GM18520 (cell line): Measurements from ENCODE around the gene PTBP1.
"Not testable (repeated sequence)": the region's sequence is repeated elsewhere in the genome, so short reads cannot be mapped to it uniquely, and the experiment has no call there.

Experiments used
- ATAC-seq: cut with Tn5 transposase; IDR thresholded peaks from one replicate; pipeline ENCODE4 v1.9.1; 2021; ENCODE audit not compliant: unreplicated experiment

Gene PTBP1

DNA sequence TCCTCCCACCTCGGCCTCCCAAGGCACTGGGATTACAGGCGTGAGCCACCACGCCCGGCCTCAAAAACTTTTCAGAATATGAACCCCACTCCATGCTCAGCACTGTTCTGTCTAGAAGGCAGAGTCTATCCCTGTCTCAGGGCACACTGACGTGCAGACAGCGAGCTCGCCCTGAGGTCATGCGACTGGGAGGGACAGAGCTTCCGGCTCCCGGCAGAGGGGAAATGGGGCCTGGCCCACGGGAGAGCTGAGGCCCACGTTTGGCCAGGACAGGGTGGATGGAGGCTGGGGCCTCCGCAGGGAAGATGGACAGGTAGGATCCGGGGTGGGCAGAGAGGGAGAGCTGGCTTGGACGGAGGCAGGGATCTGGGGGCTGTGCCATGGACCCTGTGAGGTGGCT, 27.6 kb downstream of the PTBP1 start:
- no peak for ATAC-seq

GRCh38 chr19:825897-826644, 28.8 kb downstream of the PTBP1 start:
- ATAC-seq: no peak

DNA sequence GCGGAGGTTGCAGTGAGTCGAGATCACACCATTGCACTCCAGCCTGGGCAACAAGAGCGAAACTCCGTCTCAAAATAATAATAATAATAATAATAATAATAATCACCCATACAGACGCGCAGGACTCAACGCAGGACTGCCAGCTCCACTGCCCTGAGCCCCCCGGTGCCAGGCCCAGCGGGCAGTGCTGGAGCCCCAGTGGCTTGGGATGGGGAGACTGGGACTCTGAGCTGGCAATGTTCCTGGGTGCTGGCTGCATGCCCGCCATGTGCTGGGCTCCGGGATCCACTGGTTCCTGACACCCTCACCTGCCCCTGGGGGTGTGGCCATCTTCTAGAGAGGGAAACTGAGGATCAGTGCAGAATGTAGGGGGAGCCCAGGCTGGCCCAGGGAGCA, 30.1 kb downstream of the PTBP1 start:
- ATAC-seq: no peak

DNA sequence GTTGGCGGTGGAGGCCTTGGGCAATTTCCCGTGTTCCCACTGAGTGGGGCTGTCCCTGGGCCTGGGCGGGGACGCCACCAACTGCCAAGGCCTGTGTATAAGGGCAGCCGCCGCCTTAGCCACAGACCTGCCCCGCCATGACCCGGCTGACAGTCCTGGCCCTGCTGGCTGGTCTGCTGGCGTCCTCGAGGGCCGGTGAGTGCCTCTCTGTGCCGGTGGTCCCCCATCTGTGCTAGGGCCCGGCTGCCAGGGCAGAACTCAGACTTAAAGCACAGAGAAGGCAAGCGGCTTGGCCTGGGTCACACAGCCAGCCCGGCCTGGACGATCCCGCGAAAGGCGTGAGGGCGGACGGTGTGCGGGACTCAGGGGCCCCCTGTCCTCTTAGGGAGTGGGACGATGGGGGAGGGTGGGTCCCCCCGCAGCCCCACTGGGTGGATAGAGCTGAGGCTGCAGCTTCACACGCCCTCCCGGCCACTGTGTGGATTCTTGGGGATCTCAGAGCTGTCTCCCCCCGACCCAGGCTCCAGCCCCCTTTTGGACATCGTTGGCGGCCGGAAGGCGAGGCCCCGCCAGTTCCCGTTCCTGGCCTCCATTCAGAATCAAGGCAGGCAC, 30.6 kb downstream of the PTBP1 start, which contains the start of gene AZU1:
TSS of gene AZU1 (plus strand) at position 128 of the 612 bp plus-strand sequence. CDS start at position 138, 10 bp downstream.
- no peak for ATAC-seq

DNA sequence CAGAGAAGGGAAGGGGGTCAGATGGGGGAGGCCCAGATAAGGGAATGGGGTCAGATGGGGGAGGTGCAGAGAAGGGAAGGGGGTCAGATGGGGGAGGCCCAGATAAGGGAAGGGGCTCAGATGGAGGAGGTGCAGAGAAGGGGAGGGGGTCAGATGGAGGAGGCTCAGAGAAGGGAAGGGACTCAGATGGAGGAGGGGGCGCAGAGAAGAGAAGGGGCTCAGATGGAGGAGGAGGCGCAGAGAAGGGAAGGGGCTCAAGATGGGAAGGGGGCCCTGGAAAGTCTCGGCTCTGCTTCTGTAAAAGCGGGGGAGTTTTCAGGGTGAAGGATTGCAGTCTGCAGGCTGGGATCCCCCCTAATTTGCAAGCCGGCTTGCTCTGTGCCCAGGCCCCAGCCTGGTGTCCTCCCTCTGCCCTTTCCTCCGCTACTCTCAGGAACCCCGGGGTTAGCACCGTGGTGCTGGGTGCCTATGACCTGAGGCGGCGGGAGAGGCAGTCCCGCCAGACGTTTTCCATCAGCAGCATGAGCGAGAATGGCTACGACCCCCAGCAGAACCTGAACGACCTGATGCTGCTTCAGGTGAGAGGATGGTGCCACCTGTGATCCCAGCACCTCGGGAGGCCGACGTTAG, 32.0 kb downstream of the PTBP1 start:
- ATAC-seq: no peak

- ATAC-seq: no peak
Observed at GRCh38 chr19:831407-832369, 34.4 kb downstream of the PTBP1 start.

DNA sequence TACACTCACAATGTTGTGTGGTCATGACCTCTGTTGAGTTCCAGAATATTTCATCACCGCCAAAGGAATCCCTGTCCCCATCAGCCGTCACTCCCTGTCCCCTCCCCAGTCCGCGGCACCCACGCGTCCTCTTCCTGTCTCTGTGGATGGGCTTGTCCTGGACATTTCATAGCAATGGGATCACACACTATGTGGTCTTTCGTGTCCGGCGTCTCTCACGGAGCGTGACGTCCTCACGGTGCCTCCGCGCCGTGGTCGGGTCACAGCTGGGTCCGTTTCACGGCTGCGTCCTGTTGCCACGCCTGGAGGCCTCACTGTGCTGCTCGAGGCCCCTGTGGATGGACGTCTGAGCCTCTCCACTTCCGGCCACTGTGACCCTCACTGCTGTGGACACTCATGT, 37.0 kb downstream of the PTBP1 start:
- no peak for ATAC-seq

DNA sequence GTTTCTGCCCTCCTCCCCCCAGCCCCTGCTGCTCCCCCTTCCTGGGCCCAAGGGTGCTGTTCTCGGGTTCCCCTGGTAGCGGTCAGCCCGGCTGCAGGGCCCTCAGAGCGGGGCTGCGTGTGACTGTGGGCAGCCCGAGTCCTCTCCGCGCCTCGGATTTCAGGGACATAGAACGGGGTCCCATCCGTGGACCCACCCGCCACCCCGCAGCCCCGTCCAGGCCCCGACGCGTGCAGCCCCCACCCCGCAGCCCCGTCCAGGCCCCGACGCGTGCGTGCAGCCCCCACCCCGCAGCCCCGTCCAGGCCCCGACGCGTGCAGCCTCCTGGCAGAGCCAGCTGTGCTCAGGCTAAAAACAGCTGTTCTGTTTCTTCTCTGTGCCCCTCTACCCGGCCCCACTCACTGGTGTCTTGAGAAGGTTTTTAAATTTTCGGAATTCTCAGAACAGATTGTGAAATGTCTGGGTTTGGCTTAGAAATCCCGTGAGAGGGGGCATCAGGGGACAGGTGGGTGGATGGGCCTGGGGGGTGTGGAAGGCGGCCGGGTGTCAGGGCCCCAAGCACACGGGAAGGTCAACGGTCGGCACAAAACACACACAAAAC, 38.1 kb downstream of the PTBP1 start:
- ATAC-seq: no peak

DNA sequence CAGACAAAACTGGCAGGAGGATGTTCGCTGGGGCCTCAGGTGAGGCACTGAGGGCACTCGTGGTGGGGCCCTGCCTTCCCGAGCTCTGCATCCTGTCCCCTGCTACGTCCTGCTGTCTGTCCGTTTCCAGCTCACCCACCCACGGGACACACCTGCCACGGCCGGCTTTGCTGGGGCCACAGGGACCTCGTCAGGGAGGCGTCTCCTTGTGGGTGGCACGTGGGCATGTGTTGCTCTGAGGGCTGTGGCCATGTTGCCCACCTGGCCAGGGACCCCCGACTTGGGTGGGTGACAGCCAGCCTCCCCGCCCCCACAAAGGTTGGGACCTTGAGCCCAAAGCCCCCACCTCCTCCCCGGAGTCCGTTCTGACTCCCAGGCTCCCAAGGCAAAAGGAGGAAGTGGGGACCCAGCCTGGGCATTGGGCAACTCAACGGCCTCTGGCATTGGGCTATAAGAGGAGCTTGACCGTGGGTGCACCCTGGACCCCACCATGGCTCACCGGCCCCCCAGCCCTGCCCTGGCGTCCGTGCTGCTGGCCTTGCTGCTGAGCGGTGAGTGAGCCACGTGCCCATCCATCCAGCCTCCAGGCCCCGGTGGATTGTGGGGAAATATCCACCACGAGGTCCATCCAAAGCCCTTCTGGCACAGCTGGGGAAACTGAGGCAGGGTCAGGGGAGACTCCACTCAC, 43.4 kb downstream of the PTBP1 start, which contains the start of gene PRTN3:
TSS of gene PRTN3 (plus strand) at position 481 of the 688 bp plus-strand sequence. CDS start at position 491, 10 bp downstream.
- ATAC-seq: no peak

DNA sequence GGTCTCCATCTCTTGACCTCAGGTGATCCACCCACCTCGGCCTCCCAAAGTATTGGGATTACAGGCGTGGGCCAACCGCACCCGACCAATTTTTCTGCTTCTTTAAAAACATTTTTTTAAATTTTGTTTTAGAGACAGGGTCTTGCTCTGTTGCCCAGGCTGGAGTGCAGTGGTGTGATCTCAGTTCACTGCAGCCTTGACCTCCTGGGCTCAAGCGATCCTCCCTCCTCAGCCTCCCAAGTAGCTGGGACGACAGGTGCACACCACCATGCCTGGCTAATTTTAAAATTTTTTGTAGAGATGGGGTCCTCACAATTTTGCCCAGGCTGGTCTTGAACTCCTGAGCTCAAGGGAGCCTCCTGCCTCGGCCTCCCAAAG, 45.5 kb downstream of the PTBP1 start:
- not testable (repeated sequence) for ATAC-seq

DNA sequence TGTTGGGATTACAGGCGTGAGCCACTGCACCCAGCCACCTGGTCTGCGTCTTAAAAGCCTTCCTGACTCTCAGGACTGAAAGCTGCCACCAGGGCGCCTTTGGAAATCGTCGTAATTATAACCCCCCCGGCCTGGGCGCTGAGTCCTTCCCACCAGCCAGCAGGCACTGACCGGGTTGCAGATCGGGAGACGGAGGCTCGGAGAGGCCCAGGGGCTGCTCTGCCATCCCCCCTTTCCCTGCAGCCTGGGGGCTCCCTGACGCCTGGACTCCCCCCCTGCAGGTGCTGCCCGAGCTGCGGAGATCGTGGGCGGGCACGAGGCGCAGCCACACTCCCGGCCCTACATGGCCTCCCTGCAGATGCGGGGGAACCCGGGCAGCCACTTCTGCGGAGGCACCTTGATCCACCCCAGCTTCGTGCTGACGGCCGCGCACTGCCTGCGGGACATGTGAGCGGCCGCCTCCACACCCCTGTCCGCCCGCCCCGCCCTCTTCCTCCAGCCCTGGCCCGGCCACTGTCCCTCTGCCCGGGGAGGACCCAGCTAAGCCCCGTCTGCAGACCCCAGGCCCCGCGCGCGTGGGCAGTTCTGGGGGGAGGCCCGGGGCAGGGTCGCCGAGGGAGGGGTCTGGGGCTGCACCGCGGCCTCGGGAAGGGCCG, 46.1 kb downstream of the PTBP1 start:
- ATAC-seq: no peak

- no peak for ATAC-seq
Observed at GRCh38 chr19:843836-844545, 46.7 kb downstream of the PTBP1 start.

GRCh38 chr19:844546-844971, 47.3 kb downstream of the PTBP1 start:
- no peak for ATAC-seq

DNA sequence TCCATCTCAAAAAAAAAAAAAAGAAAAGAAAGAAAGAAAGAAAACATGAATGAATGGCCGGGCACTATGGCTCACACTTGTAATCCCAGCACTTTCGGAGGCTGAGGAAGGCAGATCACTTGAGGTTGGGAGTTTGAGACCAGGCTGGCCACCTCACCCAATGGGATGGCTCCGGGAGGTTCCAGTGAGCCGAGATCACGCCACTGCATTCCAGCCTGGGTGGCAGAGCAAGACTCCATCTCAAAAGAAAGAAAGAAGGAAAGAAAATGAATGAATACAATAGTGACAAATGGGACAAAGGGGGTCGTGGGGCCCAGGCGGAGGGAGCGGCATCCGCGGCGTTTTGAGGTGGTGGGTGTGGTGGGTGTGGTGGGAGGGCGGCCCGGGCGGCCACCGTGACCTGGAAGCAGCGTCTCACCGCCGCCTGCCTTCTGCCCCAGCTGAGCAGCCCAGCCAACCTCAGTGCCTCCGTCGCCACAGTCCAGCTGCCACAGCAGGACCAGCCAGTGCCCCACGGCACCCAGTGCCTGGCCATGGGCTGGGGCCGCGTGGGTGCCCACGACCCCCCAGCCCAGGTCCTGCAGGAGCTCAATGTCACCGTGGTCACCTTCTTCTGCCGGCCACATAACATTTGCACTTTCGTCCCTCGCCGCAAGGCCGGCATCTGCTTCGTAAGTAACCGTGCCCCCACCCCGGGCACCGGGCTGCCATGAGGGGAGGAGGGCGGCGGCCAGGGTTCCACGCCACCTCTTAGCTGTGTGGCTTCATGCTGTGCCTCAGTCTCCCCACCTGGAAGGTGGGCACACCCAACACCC, 48.7 kb downstream of the PTBP1 start:
- ATAC-seq: no peak

- ATAC-seq: no peak
Observed at GRCh38 chr19:848386-848921, 51.2 kb downstream of the PTBP1 start.

- not testable (repeated sequence) for ATAC-seq
Observed at GRCh38 chr19:849195-849594, 51.9 kb downstream of the PTBP1 start.

DNA sequence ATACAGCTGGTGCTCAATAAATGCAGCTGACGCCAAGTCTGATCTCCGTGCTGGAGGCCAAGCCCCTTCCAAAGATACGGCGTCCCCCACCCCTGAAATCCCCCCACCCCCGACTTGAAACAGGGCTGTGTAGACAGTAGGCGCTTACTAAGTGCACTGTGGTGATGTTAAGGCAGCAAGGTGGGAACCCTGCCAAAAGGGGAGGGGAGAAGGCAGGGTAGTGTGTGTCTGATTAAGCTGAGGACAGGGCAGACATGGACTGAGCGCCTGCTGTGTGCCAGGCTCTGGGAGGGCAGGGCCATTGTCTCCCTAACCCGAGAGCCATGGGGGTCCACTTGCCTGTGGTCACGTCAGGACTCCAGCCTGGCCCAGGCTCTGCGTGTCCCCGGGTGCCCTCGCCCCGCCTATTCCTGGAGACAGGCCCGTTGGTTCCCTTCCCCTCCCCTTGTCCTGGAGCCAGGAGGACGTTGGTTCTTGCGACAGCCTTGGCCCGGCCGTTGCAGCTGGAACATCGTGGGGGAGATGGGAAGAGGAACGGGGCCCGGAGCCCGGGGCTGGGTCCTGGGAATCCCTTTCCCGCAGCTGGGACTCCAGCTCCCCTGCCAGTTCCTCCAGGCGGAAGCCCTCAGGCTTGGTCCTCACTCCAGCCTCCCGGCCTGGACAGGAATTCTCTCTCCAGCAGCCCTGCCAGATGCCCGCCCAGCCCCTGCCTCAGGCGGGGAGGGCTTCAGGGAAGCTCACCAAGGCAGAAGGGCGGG, 53.1 kb downstream of the PTBP1 start:
- ATAC-seq: no peak
